ENCODE data around the gene SLC41A1. TPM values are rescaled to one million over a fixed set of nuclear protein-coding genes. Genes with fewer than 3 reads are reported as not detected.

Gene SLC41A1
- total RNA-seq, 1 donor, result 7.8 TPM

- DNase-seq (ENCODE audit: low read depth in 2 of 3, low spot score in 2 of 3), result no peak
These were observed 20.5 kb downstream of the SLC41A1 start for GRCh38 chr1:205792481-205792881.

GRCh38 chr1:205791568-205792180, 21.3 kb downstream of the SLC41A1 start:
- DNase-seq (ENCODE audit: low read depth in 2 of 3, low spot score in 2 of 3), result peak in 2 of 3 donors; percentile 56 to 82

GRCh38 chr1:205787287-205787916, 25.6 kb downstream of the SLC41A1 start:
- no peak for DNase-seq (ENCODE audit: low read depth in 2 of 3, low spot score in 2 of 3)

GRCh38 chr1:205786601-205787000, 26.4 kb downstream of the SLC41A1 start:
- no peak for DNase-seq (ENCODE audit: low read depth in 2 of 3, low spot score in 2 of 3)

- no peak for DNase-seq (ENCODE audit: low read depth in 2 of 3, low spot score in 2 of 3)
These were observed 27.6 kb downstream of the SLC41A1 start for GRCh38 chr1:205785446-205785845.

GRCh38 chr1:205783904-205784303, 29.1 kb downstream of the SLC41A1 start:
- DNase-seq (ENCODE audit: low read depth in 2 of 3, low spot score in 2 of 3), result no peak

- no peak for DNase-seq (ENCODE audit: low read depth in 2 of 3, low spot score in 2 of 3)
These were observed 29.6 kb downstream of the SLC41A1 start for GRCh38 chr1:205783433-205783795.

- peak in 1 of 3 donors; percentile 14 for DNase-seq (ENCODE audit: low read depth in 2 of 3, low spot score in 2 of 3)
These were observed 30.2 kb downstream of the SLC41A1 start for GRCh38 chr1:205782627-205783432.

- DNase-seq (ENCODE audit: low read depth in 2 of 3, low spot score in 2 of 3), result no peak
These were observed 32.7 kb downstream of the SLC41A1 start for GRCh38 chr1:205780335-205780734.

- DNase-seq (ENCODE audit: low read depth in 2 of 3, low spot score in 2 of 3), result peak in 2 of 3 donors; percentile 36 to 70
These were observed 35.0 kb downstream of the SLC41A1 start for GRCh38 chr1:205777994-205778393.

- DNase-seq (ENCODE audit: low read depth in 2 of 3, low spot score in 2 of 3), result no peak
These were observed 37.3 kb downstream of the SLC41A1 start for GRCh38 chr1:205775717-205776056.

GRCh38 chr1:205775015-205775716, 37.8 kb downstream of the SLC41A1 start, which contains the start of gene RAB29:
Gene RAB29 (minus strand): TSS chr1:205775482. CDS start chr1:205774956, 526 bp downstream.
- peak; percentile 61 to 88 (median 83) for DNase-seq (ENCODE audit: low read depth in 2 of 3, low spot score in 2 of 3)

- peak in 2 of 3 donors; percentile 11 to 17 for DNase-seq (ENCODE audit: low read depth in 2 of 3, low spot score in 2 of 3)
These were observed 38.6 kb downstream of the SLC41A1 start for GRCh38 chr1:205774198-205775014.

GRCh38 chr1:205772607-205773032, 40.4 kb downstream of the SLC41A1 start:
- DNase-seq (ENCODE audit: low read depth in 2 of 3, low spot score in 2 of 3), result no peak

- DNase-seq (ENCODE audit: low read depth in 2 of 3, low spot score in 2 of 3), result no peak
These were observed 42.4 kb downstream of the SLC41A1 start for GRCh38 chr1:205770618-205771017.

- no peak for DNase-seq (ENCODE audit: low read depth in 2 of 3, low spot score in 2 of 3)
These were observed 43.2 kb downstream of the SLC41A1 start for GRCh38 chr1:205769641-205770365.

- no peak for DNase-seq (ENCODE audit: low read depth in 2 of 3, low spot score in 2 of 3)
These were observed 45.8 kb downstream of the SLC41A1 start for GRCh38 chr1:205767248-205767647.

GRCh38 chr1:205766570-205766969, 46.4 kb downstream of the SLC41A1 start:
- DNase-seq (ENCODE audit: low read depth in 2 of 3, low spot score in 2 of 3), result no peak

- no peak for DNase-seq (ENCODE audit: low read depth in 2 of 3, low spot score in 2 of 3)
These were observed 47.0 kb downstream of the SLC41A1 start for GRCh38 chr1:205766038-205766437.

GRCh38 chr1:205764578-205764977, 48.4 kb downstream of the SLC41A1 start:
- DNase-seq (ENCODE audit: low read depth in 2 of 3, low spot score in 2 of 3), result no peak

Measured in hematopoietic multipotent progenitor cell (in vitro differentiated cells).